HCT116 (cell line): Measurements from ENCODE around the gene CFAP119. TPM values are rescaled to one million over a fixed set of nuclear protein-coding genes. Genes with fewer than 3 reads are reported as not detected.

Experiments used
- total RNA-seq: library from RNA; stranded (reverse); gene quantifications from one replicate; pipeline ENCODE4 v1.2.1, GENCODE V29; 2021; ENCODE audit not compliant: unreplicated experiment

CFAP119 gene
- total RNA-seq, 1 experiment from 2014 or later: 12.6 TPM

Other genes with a start within 250 kb of the CFAP119 start
- 48.8 TPM for gene ZNF768, start 235.5 kb downstream of the CFAP119 start, total RNA-seq
- 2.1 TPM for gene ZNF747, start 227.2 kb downstream of the CFAP119 start, total RNA-seq
- 9.1 TPM for gene ZNF764, start 203.7 kb downstream of the CFAP119 start, total RNA-seq
- gene ZNF688, start 190.3 kb downstream of the CFAP119 start, total RNA-seq: 3.6 TPM
- gene ZNF785, start 176.4 kb downstream of the CFAP119 start, total RNA-seq: 0.15 TPM
- gene ZNF689, start 151.7 kb downstream of the CFAP119 start, total RNA-seq: 10.3 TPM
- gene PRR14, start 111.1 kb downstream of the CFAP119 start, total RNA-seq: 56.2 TPM
- gene FBRS, start 103.6 kb downstream of the CFAP119 start, total RNA-seq: 65.3 TPM
- 59.6 TPM for gene SRCAP, start 62.9 kb downstream of the CFAP119 start, total RNA-seq
- 32.6 TPM for gene PHKG2, start 13.6 kb downstream of the CFAP119 start, total RNA-seq
- gene RNF40, start 260 bp upstream of the CFAP119 start, total RNA-seq: 90.3 TPM
- 18.4 TPM for gene ZNF629, start 25.1 kb upstream of the CFAP119 start, total RNA-seq
- gene BCL7C, start 132.0 kb upstream of the CFAP119 start, total RNA-seq: 44.9 TPM
- gene CTF1, start 134.6 kb upstream of the CFAP119 start, total RNA-seq: 1.4 TPM
- gene FBXL19, start 161.5 kb upstream of the CFAP119 start, total RNA-seq: 45.2 TPM
- 9.0 TPM for gene ORAI3, start 187.0 kb upstream of the CFAP119 start, total RNA-seq
- 26.9 TPM for gene SETD1A, start 195.7 kb upstream of the CFAP119 start, total RNA-seq
- 8.6 TPM for gene HSD3B7, start 223.1 kb upstream of the CFAP119 start, total RNA-seq
- 1.6 TPM for gene STX1B, start 248.6 kb upstream of the CFAP119 start, total RNA-seq